HS-5 (cell line): ENCODE measurements around the gene NVL.
A peak's percentile ranks its signal among the peaks of the same experiment; 100 is the strongest.
"Not testable (repeated sequence)": the region's sequence is repeated elsewhere in the genome, so short reads cannot be mapped to it uniquely, and the experiment has no call there.

Experiments used
- DNase-seq: peaks from one replicate; pipeline ENCODE4 v3.0.0-alpha.2; 2012; ENCODE audit warnings: low read depth

The NVL gene

GRCh38 chr1:224329842-224330753 lies at the start of gene NVL:
NVL (minus strand) TSS chr1:224330172; CDS start chr1:224330127, 45 bp downstream.
- DNase-seq = peak; percentile 77

DNA sequence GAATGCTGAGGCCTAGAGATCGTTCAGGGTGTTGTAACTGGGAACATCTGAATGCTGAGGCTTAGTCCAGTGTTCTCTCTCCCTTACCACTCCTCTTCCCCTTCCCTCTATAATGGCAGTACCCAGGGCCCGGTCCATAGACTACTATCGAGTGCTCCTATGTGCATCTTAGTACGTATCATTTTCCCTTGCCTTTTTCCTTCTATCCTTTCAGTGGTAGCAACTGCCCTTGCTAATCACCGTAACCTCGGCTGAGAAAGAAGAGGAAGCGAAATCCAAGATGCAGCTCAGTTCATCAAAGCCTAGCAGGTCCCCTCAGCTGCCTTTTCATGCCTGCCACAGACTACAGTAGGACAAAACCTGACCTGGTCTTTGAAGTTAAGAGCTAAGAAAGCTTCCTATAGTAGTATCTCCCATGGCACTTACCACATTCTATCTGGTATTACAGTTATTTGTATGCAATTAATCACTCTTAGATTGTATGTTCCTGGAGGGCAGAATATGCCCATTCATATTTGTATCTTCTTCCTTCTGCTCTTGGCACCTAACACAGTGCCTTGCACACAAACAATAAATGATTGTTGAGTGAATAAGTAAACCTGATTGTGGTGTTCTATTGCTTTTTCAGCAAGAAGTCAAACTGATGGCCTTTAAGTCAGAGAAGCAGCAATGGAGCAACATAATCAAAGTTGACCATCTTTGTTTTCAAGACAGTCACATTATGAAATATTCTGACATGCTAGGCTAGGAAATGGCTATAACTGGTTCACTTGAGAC lies 49.1 kb upstream of the NVL start:
- DNase-seq = no peak

GRCh38 chr1:224377676-224378006 lies 47.7 kb upstream of the NVL start:
- DNase-seq = peak; percentile 19

- DNase-seq = no peak
Measured at GRCh38 chr1:224375059-224375458, 45.1 kb upstream of the NVL start.

DNA sequence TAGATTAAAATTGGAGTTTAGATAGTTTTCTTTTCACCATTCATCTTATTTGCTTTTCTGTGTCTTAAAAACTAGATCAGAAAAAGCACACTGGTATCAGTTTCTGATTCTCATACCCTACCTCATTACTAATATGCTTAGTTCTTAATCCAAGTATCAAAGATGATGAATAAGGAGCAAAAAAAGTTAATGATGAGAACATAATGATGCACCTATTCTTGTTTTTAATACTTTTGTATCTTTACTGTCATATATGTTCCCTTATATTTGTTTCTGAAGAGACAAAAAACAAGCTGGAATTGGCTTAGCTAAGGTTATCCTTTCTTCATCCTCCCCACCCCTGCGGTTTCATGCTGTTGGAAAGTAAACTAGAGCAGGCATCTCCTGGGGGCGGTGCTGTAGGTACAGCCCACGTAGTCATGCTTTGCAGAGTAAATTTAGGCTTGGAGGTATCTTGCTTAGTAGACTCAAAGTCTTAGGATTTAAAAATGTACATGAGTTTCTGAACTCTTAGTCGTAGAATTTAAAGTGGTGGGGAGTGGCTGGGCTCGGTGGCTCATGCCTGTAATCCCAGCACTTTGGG lies 43.1 kb upstream of the NVL start:
- DNase-seq = no peak

- DNase-seq = no peak
Measured at GRCh38 chr1:224368409-224368808, 38.4 kb upstream of the NVL start.

GRCh38 chr1:224359207-224359606 lies 29.2 kb upstream of the NVL start:
- DNase-seq = no peak

DNA sequence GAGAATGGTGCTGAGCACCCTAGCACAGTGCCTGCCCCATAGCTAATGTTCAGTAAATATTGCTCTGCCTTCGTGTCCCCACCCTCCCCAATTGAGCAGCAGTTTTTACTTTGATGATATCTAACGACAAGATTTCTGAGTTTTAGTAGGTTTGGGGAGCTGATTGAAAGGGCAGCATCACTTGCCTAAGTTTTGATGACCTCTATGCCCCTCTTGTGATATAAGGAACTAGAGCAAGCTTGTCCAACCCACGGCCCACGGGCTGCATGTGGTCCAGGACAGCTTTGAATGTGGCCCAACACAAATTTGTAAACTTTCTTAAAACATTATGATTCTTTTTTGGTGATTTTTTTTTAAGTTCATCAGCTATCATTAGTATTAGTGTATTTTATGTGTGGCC lies 28.3 kb upstream of the NVL start:
- DNase-seq = no peak

- no peak for DNase-seq
Measured at GRCh38 chr1:224357626-224358124, 27.7 kb upstream of the NVL start.

DNA sequence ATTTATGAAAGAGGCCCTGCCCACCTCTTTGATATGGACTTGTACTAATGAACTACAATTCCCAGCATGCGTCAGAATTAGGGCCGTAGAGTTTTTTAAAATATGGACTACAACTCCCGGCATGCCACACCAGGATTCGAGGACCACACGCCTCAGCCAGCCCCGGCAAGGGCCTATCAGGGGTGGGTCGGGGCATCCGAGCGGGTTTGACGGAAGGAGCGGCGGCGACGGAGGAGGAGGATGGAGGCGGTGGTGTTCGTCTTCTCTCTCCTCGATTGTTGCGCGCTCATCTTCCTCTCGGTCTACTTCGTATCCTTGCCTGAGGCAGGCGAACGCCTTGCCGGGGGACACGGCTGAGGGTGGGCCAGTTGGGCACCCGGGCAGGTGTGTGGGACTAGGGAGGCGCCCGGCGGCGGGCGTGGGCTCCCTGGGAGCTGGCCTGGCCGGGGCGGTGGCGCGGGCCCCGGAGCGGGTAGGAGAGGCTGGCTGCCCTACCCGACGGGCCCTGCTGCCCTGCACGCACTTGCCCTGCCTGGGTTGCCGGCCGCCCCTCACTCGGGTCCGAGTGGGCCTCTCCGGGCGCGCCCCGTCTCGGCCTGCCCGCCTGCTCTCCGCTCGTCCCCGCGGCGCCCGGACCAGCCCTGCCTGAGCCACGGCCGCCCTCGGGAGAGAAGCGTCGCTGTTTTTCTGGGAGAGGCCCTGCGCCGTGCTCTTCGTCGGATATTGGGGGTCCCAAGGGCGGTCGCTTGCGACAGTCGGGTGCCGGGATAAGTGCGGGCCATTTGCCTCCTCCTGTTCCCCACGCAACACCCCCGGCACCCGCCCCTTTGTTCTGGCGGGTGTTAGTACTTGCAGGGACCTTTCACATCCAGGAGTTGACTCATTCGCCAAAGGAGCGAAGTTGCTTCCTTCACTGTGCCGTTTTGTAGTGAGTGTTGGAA lies 27.0 kb upstream of the NVL start, which contains the start of gene CNIH4:
Gene CNIH4, plus strand, starts transcription at position 195 of the 941 bp plus-strand sequence. Its CDS starts 46 bp downstream, at position 241.
- DNase-seq = peak; percentile 82

DNA sequence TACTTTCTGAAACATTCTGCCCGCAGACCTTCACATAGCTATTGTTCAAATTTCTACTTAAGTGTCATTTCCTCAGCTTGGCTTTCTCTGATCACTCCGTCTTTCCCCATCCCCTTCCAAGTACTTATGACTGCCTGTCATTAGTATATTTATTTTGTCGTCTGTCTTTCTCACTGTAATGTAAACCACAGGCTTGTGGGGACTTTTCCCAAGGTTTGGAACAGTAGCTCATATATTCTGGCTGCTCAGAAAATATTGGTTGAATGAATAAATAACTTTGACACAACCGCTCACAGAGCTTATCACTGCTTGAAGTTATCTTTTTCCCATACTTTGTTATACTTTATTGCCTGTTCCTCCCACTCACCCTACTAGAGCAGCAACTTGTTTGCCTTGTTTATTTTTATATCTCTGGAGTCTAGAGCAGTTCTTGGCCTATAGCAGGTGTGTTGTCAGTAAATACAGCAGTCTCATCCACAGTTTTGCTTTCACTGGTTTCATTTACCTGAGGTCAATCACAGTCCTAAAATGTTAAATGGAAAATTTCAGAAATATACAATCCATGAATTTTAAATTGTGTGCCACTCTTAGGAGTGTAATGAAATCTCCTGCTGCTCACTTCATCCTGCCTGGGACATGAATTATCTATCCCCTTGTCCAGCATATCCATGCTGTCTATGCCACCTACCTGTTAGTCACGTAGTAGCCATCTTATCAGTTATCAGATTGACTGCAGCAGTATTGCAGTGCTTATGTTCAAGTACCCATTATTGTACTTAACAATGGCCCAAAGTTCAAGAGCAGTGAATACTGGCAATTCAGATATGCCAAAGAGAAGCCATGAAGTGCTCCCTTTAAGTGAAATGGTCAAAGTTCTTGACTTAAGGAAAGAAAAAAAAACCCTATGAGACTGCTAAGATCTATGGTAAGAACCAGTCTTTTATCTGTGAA lies 24.3 kb upstream of the NVL start:
- no peak for DNase-seq

GRCh38 chr1:224352436-224353085 lies 22.6 kb upstream of the NVL start:
- DNase-seq = not testable (repeated sequence)

GRCh38 chr1:224349716-224350115 lies 19.7 kb upstream of the NVL start:
- not testable (repeated sequence) for DNase-seq

GRCh38 chr1:224348137-224348536 lies 18.2 kb upstream of the NVL start:
- DNase-seq = no peak

- no peak for DNase-seq
Measured at GRCh38 chr1:224343679-224344078, 13.7 kb upstream of the NVL start.

- not testable (repeated sequence) for DNase-seq
Measured at GRCh38 chr1:224340453-224341384, 10.7 kb upstream of the NVL start.

GRCh38 chr1:224339442-224340033 lies 9.6 kb upstream of the NVL start:
- no peak for DNase-seq
